HCEC 1CT (cell line): ENCODE results near the gene HMHB1.
A peak's percentile ranks its signal among the peaks of the same experiment; 100 is the strongest.

Experiments used
- DNase-seq: peaks from one replicate; pipeline ENCODE4 v3.0.0-alpha.2; 2017

HMHB1 gene

GRCh38 chr5:143812085-143812705 is at the start of gene HMHB1:
TSS of gene HMHB1 (plus strand) at chr5:143812161.
- DNase-seq: no peak

- no peak for DNase-seq
Measured at GRCh38 chr5:143762636-143763220, 49.2 kb upstream of the HMHB1 start.

DNA sequence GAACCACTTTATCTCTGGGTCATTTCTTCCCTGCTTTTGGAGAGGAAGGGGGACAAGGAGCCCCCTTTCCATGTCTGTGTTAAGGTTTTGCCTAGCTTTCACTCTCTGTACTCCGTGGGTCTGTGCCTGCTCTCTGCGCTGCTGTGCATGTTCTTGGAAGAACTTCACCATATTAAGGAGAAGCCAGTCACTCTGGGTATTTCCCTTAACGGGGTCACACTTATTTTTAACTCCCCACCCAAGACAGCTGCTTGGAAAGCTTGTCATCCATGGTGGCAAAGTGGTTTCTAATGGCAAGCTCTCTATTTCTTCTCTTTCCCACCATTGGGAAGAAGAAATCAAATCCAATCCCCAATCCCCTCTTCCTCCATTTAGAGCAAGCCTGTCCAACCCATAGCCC is 44.8 kb upstream of the HMHB1 start:
- no peak for DNase-seq

DNA sequence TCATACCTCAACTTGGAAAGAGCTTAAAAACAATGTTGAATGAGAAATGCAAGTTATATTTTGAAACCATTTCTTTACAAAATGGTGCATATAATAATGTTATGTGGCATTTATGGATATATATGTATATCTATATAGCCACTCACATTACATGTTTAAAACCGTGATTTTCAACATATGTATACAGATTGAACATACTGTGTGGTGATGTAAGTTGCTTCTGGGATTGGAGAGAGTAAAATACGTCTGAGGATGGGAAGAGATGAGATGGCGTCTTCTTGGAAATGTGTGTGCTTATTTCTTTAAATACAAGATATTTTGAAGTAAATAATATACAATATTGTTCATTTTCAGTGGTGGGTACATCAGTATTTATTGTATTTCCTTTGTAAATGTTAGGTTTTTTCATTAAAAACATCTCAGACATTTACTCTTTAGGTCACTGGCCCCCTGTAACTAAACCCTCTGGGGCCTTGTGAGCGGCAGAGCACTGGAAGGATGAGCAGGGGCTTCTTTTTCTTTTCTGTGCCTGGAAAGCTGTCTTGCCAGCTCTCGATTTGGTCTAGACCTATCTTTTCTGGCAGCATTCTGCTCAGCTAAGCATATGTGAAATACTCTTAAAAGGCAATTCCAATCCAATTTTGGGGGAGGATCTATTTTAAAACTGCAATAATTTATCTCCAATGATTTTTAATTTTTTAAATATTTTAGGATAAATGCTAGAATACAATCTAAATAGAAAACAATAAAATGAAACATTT is 42.8 kb upstream of the HMHB1 start:
- DNase-seq: no peak

DNA sequence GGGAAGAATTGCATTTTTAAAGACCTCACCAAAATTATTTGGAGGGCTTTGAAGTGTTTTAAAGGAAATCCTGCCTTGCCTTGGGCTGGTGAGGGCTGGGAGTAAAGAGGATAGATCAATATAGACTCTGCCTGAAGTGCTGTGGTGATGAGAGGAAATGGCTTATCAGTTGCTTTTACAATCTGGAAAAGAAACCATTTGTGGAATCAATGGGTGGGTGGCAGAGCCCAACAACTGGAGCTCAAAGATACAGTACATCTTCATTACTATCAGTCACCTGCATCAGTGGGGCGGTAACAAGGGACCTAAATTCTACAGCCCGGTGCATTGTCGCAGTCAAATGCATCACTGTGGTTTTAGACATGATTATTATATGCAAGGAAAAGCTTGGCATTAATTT is 41.5 kb upstream of the HMHB1 start:
- DNase-seq: no peak

DNA sequence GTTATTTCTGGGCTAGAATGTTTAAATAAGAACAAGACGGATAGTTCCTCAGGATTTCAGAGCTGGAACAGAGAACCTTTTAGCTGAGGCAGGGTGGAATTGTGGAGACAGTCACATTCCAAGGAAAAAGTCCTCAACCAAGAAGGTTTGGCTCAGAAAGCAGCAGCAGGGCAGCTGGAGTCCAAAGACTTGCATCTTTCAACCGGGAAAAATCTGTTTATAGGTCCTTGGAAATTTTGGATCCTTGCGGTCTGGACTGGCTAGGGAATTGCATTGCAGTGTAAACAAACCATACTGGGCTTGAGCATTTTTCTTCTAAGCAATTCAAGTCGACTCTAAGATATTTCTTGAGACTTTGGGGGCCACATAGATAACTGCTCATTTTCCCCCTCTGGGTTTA is 40.8 kb upstream of the HMHB1 start:
- no peak for DNase-seq

DNA sequence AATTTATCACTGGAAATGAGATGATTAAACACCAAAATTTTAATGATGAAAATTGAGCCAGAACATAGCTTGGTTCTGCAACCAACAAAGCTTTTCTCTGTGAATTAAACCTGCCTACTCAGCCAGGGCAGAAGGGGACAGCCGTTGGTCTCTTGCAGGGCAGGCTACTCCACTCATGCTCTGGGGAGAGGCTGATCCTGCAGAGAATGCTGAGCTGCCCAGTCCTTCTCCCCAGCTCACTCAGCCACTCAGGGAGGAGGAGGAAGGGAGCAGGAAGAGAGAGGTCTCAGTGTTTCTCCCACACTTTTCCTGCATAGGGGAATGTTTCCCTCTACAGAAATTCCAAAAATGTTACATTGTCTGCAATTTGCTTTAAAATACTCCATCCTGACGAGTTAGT is 40.4 kb upstream of the HMHB1 start:
- no peak for DNase-seq

DNA sequence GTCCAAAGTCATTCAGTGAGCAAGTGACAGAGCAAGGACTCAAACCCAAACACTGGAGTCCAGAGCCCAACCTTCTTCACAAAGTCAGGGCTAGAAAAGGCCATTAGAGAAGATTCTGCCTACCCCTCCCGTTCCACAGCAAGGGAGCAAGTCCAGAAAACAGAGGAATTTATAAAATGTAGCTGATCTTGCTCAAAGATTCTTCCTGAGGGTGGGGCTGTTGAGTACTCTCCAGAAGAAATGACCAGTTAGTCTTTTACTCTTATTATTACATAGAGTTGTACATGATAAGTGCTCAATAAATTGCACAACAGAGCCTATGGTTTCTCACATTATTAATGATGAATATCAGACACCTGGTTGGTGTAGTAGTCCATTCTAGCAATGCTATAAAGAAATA is 39.3 kb upstream of the HMHB1 start:
- no peak for DNase-seq

DNA sequence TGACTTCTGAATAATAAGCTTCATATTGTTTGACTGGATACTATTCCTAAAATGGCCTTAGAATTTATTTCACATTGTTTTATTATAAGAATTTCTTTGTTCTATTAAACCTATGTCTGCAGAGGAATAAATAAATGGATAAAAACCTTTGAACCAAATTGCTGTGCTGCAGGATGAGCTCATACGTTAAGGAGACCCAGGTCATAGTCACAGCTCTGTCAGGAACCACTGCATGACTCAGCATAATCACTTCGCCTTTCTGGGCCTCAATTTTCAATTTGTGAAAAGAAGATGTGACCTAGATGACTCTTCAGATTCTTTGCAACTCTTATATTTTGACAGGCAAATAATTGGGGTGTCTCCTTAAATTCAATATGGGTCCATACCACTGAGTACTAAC is 36.7 kb upstream of the HMHB1 start:
- DNase-seq: peak; percentile 70

GRCh38 chr5:143776951-143777350 is 35.0 kb upstream of the HMHB1 start:
- DNase-seq: no peak

DNA sequence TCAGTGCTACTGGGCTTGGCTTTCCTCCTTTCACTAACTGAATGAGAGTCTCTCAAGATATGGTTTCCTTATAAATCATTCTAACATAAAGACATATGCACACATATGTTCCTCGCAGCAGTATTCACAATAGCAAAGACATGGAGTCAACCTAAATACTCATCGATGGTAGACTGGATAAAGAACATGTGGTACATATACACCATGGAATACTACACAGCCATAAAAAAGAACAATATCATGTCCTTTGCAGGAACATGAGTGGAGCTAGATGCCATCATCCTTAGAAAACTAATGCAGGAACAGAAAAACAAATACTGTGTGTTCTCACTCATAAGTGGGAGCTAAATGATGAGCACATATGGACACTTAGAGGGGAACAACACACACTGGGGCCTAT is 32.5 kb upstream of the HMHB1 start:
- no peak for DNase-seq

GRCh38 chr5:143781993-143782520 is 29.9 kb upstream of the HMHB1 start:
- no peak for DNase-seq

DNA sequence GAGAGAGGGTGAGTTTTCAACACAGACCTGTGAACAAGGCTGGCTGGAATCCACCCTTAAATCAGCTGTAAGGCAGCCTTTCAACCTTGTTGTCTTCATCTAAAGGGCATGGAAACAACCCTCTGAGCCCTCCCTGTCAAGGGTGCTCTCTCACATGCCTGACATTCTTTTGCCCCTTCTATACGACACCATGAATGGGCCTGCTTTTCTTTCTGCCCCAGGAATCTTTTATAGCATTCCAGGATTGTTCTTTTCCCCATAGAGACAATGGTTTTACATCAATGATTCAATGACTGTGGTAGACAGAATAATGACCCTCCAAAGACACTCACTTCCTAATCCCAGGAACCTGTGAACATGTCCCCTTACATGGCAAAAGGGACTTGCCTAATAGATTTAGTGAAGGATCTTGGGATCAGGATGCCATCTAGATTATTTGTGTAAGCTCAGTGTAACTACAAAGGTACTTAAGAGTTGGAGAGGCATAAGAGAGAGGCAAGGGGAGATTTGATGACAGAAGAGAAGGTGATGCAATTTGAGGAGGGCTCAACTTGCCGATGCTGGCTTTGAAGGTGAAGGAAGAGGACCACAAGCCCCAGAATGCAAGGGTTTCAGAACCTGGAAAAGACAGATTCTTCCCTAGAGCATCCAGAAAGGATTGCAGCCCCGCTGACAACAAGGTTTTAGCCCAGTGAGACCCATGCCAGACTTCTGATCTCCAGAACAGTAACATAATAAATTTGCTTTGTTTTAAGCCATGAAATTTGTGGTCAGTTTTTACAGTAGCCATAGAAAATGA is 29.2 kb upstream of the HMHB1 start:
- DNase-seq: no peak

GRCh38 chr5:143788401-143788800 is 23.6 kb upstream of the HMHB1 start:
- DNase-seq: no peak

DNA sequence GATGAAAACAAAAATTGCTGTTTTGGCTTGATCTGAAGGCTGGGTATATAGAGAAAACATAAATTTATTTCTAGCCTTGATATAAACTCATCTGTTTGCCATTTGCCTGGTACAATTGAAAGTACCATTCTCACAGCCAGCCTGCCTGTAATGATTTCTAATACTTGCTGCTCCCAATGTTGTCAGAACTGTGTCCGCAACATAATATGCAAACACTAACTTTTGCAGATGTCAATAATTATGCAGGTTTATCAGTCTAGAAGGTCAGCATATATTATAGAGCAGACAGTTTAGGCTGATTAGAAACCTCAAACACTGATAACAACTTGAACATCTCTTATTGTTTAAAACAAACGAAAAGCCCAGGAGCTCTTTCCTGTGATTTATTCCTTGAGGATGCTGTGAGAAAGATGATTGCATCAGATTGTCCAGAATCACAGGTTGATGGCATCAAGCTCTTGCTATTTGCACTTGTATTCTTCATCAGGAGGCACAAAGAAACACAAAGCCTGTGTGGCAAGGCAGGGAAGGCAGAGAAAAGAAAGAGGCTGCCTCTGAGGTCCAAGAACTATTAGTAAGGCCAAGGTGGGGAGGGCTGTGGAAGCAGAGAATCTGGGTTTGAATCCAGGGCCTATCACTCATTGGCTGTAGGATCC is 21.4 kb upstream of the HMHB1 start:
- DNase-seq: no peak

- DNase-seq: no peak
Measured at GRCh38 chr5:143791848-143792731, 19.9 kb upstream of the HMHB1 start.

- peak; percentile 3 for DNase-seq
Measured at GRCh38 chr5:143793249-143793648, 18.7 kb upstream of the HMHB1 start.

DNA sequence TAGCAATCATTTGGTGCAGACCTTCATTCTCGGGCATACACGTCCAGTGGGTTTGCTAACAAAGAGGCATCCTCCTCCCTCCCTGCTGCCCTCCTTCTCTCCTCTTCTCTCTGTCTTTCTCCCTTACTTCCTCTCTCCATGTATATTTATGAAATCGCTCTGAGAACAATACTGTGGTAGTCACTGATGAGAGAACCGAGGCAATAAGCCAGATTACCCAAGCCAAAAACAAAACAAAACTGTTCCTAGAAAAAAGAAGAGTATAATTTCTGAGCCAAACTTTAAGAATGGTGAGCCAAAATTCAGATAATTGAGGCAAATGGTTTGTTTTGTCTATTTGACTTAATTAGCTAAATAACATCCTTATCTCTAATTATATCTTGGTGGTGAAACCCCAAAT is 15.8 kb upstream of the HMHB1 start:
- DNase-seq: no peak

DNA sequence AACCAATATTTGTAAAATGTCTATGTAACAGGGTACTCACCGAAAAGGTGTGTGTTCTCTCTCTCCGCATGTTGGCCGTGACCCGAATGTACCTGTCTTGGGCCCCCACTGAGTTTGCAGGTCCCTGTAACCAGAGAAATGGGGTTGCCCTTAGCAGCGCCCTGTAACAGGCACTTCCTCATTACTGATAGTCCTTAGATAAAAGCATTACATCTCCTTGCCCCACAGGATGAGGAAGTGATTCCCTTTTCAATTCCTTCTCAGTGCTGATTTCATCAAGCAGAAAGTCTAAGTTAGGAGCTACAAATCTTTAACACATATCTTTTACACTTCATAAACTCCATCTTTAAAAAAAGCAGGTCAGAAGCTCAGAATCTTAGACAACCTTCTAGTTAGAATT is 15.2 kb upstream of the HMHB1 start:
- DNase-seq: no peak

- no peak for DNase-seq
Measured at GRCh38 chr5:143800715-143801114, 11.2 kb upstream of the HMHB1 start.

DNA sequence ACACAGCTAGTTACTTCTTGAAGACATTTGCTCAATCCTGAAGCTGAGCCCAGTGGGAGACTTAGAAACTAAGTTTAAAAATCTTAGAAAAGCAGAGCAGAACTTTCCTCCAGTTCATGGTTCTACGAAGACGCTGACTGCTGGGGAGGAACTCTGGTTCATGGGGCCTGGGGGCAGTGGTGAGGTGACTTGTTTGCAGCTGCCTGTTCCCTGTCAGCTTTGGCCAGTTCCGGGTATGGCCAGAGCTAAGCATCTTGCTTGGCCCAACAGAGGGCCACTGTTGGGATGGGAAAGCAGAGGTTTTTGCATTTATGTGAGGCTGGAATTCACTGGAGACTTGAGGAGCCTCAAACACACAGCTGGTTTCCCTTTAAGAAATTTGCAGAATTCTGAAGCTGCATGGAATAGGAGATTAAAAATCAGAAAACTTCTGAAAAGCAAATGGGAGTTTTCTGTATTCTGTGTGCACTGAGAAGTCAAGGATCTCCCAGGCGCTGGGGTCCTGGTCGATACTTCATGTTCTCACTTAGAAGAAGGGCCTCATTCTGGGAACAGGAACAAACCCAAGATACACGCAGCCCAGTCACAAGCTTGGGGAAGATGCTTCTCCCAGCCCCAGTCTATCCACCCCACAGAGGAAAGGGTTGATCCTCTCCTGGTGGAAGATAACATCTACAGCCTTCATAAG is 10.6 kb upstream of the HMHB1 start:
- DNase-seq: no peak
